ENCODE results near the gene OSBP2.
A peak's percentile ranks its signal among the peaks of the same experiment; 100 is the strongest.

OSBP2 gene

GRCh38 chr22:30754971-30755758, 60.5 kb downstream of the OSBP2 start:
- ATAC-seq = peak; percentile 98
- TF ChIP-seq ZNF70 (CRISPR knock-in tag; IDR thresholded peaks at IDR 0.05) = no peak
- no peak for TF ChIP-seq OSR1 (CRISPR knock-in tag; IDR thresholded peaks at IDR 0.05)
- TF ChIP-seq RARB (CRISPR knock-in tag; IDR thresholded peaks at IDR 0.05) = no peak
- TF ChIP-seq GLIS3 (CRISPR knock-in tag; IDR thresholded peaks at IDR 0.05) = no peak
- TF ChIP-seq CSRNP3 (CRISPR knock-in tag; IDR thresholded peaks at IDR 0.05) = no peak
- no peak for TF ChIP-seq CREB5 (CRISPR knock-in tag; IDR thresholded peaks at IDR 0.05; ENCODE audit: low read depth)
- TF ChIP-seq, protein P1, sequence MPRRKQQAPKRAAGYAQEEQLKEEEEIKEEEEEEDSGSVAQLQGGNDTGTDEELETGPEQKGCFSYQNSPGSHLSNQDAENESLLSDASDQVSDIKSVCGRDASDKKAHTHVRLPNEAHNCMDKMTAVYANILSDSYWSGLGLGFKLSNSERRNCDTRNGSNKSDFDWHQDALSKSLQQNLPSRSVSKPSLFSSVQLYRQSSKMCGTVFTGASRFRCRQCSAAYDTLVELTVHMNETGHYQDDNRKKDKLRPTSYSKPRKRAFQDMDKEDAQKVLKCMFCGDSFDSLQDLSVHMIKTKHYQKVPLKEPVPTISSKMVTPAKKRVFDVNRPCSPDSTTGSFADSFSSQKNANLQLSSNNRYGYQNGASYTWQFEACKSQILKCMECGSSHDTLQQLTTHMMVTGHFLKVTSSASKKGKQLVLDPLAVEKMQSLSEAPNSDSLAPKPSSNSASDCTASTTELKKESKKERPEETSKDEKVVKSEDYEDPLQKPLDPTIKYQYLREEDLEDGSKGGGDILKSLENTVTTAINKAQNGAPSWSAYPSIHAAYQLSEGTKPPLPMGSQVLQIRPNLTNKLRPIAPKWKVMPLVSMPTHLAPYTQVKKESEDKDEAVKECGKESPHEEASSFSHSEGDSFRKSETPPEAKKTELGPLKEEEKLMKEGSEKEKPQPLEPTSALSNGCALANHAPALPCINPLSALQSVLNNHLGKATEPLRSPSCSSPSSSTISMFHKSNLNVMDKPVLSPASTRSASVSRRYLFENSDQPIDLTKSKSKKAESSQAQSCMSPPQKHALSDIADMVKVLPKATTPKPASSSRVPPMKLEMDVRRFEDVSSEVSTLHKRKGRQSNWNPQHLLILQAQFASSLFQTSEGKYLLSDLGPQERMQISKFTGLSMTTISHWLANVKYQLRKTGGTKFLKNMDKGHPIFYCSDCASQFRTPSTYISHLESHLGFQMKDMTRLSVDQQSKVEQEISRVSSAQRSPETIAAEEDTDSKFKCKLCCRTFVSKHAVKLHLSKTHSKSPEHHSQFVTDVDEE (CRISPR knock-in tag; IDR thresholded peaks at IDR 0.05) = no peak
- no peak for TF ChIP-seq ZNF565 (CRISPR knock-in tag; conservative IDR thresholded peaks at IDR 0.05; ENCODE audit: low read depth)
- TF ChIP-seq TOX (CRISPR knock-in tag; IDR thresholded peaks at IDR 0.05; ENCODE audit: borderline replicate concordance) = no peak
- TF ChIP-seq CSDC2 (CRISPR knock-in tag; IDR thresholded peaks at IDR 0.05) = no peak
- no peak for TF ChIP-seq PATZ1 (CRISPR knock-in tag; IDR thresholded peaks at IDR 0.05; ENCODE audit: borderline replicate concordance)
- no peak for TF ChIP-seq ZFP30 (CRISPR knock-in tag; IDR thresholded peaks at IDR 0.05)
- no peak for TF ChIP-seq BACH2 (CRISPR knock-in tag; IDR thresholded peaks at IDR 0.05; ENCODE audit: borderline replicate concordance)
- TF ChIP-seq TCF4 (CRISPR knock-in tag; IDR thresholded peaks at IDR 0.05; ENCODE audit: borderline replicate concordance) = no peak
- TF ChIP-seq POU6F1 (CRISPR knock-in tag; IDR thresholded peaks at IDR 0.05; ENCODE audit: borderline replicate concordance, low read depth) = no peak

GRCh38 chr22:30755759-30756124, 61.1 kb downstream of the OSBP2 start:
- peak; percentile 18; the same call in 2 of the 3 replicates for ATAC-seq
- TF ChIP-seq CSDC2 (CRISPR knock-in tag; IDR thresholded peaks at IDR 0.05) (no peak), ZNF70 (CRISPR knock-in tag; IDR thresholded peaks at IDR 0.05) (no peak), ZNF565 (CRISPR knock-in tag; conservative IDR thresholded peaks at IDR 0.05; ENCODE audit: low read depth) (no peak), TCF4 (CRISPR knock-in tag; IDR thresholded peaks at IDR 0.05; ENCODE audit: borderline replicate concordance) (no peak), ARNTL (CRISPR knock-in tag; IDR thresholded peaks at IDR 0.05; ENCODE audit: borderline replicate concordance, low read depth) (no peak), ZNF8 (CRISPR knock-in tag; IDR thresholded peaks at IDR 0.05) (no peak), ZFP30 (CRISPR knock-in tag; IDR thresholded peaks at IDR 0.05) (no peak), POU6F1 (CRISPR knock-in tag; IDR thresholded peaks at IDR 0.05; ENCODE audit: borderline replicate concordance, low read depth) (no peak)

Data from SK-N-SH treated with all-trans-retinoic acid at 6 μM for 48 hours (cell line).